RWPE1 (cell line): ENCODE results near the gene HAS3.
A peak's percentile ranks its signal among the peaks of the same experiment; 100 is the strongest.

Source experiments
- CTCF ChIA-PET: fragments of 350-600 bp; sonication (Branson Sonifier 250); formaldehyde crosslinking; extraction: SDS; loops from one replicate; lab custom pipeline; 2021; lab: Yijun Ruan, JAX
- POLR2A ChIA-PET: fragments of 400-600 bp; formaldehyde crosslinking; extraction: SDS; loops from one replicate; lab custom pipeline; 2020; ENCODE audit warnings: antibody characterized with exemption; ENCODE audit not compliant: low non-redundant PET; lab: Yijun Ruan, JAX
- DNase-seq: peaks from one replicate; pipeline ENCODE4 v3.0.0; 2012; ENCODE audit warnings: low spot score
- H3K27ac ChIP-seq: fragments of 450-650 bp; 2 replicates; pipeline ENCODE4 v1.5.1; 2017
- TF ChIP-seq, protein P1 (sequence below): fragments of 450-650 bp; conservative IDR thresholded peaks from 2 replicates; pipeline ENCODE4 v1.5.1; 2017; ENCODE audit warnings: low read depth, mild to moderate bottlenecking

The HAS3 gene

DNA sequence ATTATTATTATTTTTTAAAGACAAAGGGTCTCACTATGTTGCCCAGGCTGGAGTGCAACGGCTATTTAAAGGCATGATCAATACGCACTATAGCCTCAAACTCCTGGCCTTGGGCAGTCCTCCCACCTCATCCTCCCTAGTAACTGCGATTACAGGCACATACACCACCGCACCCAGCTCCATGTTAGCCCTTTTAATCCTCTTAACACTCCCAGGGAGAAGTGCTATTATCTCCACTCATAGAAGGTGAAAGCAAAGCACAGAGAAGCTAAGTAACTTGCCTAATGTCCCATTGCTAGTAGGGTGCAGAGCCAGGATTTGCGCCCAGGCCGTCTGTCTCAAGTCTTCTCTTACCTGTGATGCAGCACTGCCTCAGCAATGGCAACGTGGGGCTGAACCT is 5.0 kb downstream of the HAS3 start:
- POLR2A ChIA-PET, result no interaction called here
- DNase-seq, result no peak
- CTCF ChIA-PET, result interaction anchor here (0.6 to 1.1 kb wide), 2 partner anchors 36 to 167 kb away, joined by 3 to 5 read pairs; no protein-coding TSS in a partner anchor
- H3K27ac ChIP-seq, result no peak overlapping the region
- TF ChIP-seq, protein P1, sequence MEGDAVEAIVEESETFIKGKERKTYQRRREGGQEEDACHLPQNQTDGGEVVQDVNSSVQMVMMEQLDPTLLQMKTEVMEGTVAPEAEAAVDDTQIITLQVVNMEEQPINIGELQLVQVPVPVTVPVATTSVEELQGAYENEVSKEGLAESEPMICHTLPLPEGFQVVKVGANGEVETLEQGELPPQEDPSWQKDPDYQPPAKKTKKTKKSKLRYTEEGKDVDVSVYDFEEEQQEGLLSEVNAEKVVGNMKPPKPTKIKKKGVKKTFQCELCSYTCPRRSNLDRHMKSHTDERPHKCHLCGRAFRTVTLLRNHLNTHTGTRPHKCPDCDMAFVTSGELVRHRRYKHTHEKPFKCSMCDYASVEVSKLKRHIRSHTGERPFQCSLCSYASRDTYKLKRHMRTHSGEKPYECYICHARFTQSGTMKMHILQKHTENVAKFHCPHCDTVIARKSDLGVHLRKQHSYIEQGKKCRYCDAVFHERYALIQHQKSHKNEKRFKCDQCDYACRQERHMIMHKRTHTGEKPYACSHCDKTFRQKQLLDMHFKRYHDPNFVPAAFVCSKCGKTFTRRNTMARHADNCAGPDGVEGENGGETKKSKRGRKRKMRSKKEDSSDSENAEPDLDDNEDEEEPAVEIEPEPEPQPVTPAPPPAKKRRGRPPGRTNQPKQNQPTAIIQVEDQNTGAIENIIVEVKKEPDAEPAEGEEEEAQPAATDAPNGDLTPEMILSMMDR, result no peak

DNA sequence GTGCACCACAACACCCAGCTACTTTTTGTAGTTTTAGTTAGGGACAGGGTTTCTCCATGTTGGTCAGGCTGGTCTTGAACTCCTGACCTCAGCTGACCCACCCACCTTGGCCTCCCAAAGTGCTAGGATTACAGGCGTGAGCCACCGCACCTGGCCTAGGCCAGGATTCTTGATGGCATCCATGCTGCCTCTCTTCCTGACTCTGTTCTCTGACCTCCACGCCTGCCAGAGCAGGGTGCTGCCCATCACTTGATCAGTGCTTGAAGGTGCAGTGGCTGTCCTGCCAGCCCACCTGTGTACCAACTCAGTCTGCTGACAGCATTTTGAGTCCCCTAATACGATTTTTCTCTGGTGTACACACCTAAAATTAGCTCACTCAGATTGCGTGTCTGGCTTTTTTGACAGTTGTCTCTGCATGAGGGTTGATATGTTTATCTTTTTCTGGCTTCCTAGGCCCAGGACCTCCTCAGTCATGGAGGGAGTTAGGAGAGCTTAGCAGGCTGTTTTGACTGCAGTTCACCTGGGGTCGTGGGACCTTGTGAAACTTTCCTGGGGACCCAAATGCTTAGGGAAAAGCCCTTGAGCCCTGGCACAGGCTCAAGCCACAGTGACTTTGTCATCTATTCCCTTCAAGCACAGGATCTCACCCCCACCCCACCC is 5.9 kb downstream of the HAS3 start:
- H3K27ac ChIP-seq, result peak overlapping the region; percentile 56
- no peak for DNase-seq
- POLR2A ChIA-PET, result no interaction called here
- CTCF ChIA-PET, result interaction anchor here (0.5 to 3.2 kb wide), 4 partner anchors 13 to 224 kb away, joined by 3 to 36 read pairs (median 4); no protein-coding TSS in a partner anchor
- TF ChIP-seq, protein P1, result no peak

DNA sequence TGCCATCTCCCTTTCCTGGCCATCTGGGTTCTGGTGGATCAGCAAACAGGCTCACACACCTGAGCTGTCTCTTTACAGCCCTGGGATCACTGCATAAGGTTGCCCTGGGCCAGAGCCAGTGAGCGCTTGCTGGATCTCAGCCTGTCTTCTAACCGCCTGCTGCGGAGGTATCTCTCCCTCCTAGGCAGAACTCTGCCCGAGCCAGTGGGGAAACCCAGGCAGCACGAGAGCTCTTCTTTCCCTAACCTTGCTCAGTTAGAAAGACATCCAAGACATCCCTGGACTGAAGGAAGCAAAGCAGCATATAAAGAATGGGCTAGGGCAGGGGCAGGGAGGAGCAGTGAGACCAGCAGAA is 6.4 kb downstream of the HAS3 start:
- ChIA-PET POLR2A (no interaction called here), CTCF (interaction anchor here (0.5 to 3.2 kb wide), 2 partner anchors 12 to 225 kb away, joined by 3 to 36 read pairs; no protein-coding TSS in a partner anchor)
- H3K27ac ChIP-seq, result peak overlapping the region; percentile 56
- no peak for DNase-seq
- TF ChIP-seq, protein P1, result no peak

DNA sequence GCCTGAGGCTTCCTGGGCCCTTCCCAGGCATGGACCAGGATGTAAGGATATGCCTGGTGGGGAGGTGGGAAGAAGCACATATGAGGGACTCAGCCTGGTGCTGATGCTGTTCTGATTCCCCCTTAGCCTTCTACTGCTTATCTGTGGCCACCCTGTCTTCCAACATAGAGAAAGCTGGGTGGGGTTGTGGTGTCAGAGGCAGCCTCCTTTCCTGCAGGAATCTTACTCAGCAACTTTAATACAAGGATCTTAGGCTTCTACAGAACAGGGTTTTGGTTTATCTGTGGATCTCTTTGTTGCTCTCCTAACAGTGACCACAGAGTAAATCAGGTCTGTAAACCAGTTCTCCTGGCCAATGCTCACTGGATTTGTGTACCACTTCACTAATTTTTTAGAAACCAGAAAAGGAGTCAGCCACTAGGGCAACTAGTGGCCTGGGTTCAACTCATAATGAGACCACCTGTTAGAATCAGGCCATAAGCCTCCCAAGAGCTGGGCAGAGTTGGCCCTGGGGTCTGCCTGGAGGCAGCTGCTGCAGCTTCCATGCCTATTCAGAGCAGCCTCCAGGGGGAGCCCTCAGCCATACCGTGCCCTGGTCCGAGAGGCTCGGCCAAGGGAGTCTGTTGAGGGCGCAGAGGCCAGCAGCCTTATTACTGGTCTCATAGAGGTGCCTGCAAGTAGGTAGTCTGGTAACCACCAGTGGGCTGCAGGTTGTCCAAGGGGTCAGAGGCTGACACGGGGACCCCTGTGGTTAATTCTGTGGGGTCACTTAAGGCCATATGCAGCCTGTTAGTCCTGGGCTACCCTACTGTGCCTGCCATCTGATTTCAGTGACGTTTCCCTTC is 7.1 kb downstream of the HAS3 start:
- DNase-seq, result no peak
- ChIA-PET CTCF (interaction anchor here (0.5 to 3.2 kb wide), 6 partner anchors 9 to 1101 kb away, joined by 3 to 36 read pairs (median 5); no protein-coding TSS in a partner anchor), POLR2A (no interaction called here)
- TF ChIP-seq, protein P1, result peak; percentile 70
- peak overlapping the region; percentile 56 for H3K27ac ChIP-seq

DNA sequence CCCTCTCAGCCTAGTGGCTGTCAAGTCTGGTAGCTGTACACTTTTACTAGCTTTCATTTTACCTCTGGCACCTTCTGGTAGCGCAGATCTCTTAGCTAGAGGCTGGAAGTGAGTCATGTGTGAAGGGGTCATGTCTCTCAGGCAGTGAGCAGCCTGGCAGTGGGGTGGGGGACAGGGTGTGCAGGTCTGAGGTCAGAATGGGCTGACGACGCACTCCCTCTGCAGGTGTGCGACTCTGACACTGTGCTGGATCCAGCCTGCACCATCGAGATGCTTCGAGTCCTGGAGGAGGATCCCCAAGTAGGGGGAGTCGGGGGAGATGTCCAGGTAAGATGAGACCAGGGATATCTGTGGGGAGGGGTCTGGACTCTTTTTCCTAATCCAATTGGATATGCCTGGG is 7.8 kb downstream of the HAS3 start:
- CTCF ChIA-PET, result interaction anchor here (0.6 to 3.2 kb wide), 4 partner anchors 10 to 1101 kb away, joined by 3 to 36 read pairs (median 4); no protein-coding TSS in a partner anchor
- peak overlapping the region; percentile 21; the same call in 1 of the 2 replicates for H3K27ac ChIP-seq
- TF ChIP-seq, protein P1, result no peak
- DNase-seq, result no peak
- POLR2A ChIA-PET, result no interaction called here

DNA sequence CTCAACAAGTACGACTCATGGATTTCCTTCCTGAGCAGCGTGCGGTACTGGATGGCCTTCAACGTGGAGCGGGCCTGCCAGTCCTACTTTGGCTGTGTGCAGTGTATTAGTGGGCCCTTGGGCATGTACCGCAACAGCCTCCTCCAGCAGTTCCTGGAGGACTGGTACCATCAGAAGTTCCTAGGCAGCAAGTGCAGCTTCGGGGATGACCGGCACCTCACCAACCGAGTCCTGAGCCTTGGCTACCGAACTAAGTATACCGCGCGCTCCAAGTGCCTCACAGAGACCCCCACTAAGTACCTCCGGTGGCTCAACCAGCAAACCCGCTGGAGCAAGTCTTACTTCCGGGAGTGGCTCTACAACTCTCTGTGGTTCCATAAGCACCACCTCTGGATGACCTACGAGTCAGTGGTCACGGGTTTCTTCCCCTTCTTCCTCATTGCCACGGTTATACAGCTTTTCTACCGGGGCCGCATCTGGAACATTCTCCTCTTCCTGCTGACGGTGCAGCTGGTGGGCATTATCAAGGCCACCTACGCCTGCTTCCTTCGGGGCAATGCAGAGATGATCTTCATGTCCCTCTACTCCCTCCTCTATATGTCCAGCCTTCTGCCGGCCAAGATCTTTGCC is 9.0 kb downstream of the HAS3 start:
- TF ChIP-seq, protein P1, result no peak
- CTCF ChIA-PET, result interaction anchor here (3.2 kb wide), 1 partner anchor 10 kb away, joined by 36 read pairs; no protein-coding TSS in a partner anchor
- no peak for DNase-seq
- POLR2A ChIA-PET, result no interaction called here
- H3K27ac ChIP-seq, result peak overlapping the region; percentile 4; the same call in 1 of the 2 replicates
